GM21526 (cell line): ENCODE measurements around the gene RASEF.
"Not testable (repeated sequence)": the region's sequence is repeated elsewhere in the genome, so short reads cannot be mapped to it uniquely, and the experiment has no call there.

Source experiments
- ATAC-seq: cut with Tn5 transposase; IDR thresholded peaks from one replicate; pipeline ENCODE4 v1.9.1; 2021; ENCODE audit warnings: moderate library complexity; ENCODE audit not compliant: unreplicated experiment, low FRiP score

The RASEF gene

DNA sequence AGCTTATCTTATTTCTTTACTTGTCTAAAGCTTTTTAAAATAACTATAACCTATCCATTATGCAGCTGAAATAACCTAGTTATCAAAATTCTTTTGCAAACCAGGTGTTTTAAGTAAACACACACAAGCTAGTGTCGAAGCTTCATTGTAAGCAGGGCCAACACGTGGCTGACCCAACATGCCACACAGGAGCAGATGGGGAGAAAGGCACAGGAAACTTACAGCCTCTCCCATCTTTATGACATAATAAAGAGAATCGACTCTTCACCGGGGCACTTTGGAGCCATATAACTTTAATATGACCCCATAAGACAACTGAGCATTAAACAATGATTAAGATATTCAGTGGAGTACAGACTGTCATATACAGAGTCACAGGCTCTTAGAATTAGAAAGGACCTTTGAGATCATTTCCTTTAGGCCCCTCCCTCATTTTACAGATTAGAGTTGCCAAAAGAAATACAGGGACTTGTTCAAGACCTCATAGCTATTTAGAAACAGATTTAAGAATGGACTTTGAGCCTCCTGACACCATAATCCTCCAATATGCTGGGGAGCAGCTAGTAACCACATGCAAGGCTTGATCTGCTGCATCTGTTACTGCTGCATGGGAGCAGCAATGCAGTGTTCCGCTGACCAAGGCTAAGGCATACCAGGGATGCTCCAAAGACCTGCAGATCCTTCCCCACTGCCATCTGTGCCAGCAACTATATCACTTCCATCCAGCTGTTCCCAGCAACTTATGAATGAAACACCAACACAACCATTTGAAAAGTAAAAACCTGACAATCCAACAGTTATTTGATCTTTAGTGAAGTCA lies 75.4 kb downstream of the RASEF start:
- no peak for ATAC-seq

DNA sequence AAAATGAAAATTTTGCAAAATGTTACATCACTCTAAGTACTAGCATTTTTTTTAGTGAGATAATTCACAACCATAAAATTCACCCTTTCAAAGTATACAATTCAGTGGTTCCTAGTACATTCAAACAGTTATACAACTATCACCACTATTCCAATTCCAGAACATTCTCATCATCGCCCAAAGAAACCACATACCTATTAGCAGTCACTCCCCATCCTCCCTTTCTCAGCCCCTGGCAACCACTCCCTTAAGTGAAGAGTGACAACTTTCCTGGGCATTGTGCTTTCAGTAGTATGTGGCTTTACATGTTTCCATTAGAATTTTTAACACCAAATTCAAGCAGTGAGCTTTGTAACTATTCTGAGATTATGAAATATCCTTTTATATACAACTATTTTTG lies 81.4 kb downstream of the RASEF start:
- no peak for ATAC-seq

- no peak for ATAC-seq
Observed at GRCh38 chr9:82975176-82975575, 87.8 kb downstream of the RASEF start.

DNA sequence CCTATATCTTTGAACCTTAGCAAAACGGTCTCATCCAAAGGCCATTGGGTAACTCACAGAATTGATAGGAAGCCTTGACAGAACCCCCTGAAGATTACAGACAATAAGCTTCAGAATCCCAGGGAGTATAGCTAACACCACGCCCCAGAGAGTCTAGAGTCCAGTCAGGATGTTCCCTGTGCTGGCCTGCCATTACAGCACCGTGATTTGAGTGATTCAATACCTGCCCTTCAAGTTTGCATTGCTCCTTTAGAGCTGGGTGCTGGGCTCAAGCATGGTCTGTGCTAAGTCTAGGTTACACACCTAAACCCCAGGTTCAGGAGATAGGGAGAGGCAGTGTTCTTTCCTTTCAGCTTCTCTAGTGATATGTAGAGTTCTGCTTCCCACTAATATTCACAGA lies 90.5 kb downstream of the RASEF start:
- no peak for ATAC-seq

DNA sequence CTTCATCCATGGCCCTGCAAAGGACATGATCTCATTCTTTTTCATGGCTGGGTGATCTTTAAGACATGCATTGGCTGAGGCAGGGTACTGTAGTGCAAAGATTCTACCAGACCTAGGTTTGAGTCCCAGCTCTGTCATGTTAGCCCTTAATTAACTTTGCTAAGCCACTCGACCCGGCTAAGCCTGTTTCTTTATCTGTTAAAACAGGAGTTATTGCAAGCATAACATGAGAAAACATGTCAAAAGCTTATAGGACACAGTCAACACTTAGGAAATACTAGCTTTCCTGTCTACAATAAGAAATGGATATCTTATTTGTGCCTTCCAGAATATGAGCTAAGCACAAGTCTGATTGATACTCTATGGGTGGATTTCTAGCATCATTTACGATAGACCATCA lies 92.6 kb downstream of the RASEF start:
- no peak for ATAC-seq

GRCh38 chr9:82969291-82969690 lies 93.7 kb downstream of the RASEF start:
- no peak for ATAC-seq

DNA sequence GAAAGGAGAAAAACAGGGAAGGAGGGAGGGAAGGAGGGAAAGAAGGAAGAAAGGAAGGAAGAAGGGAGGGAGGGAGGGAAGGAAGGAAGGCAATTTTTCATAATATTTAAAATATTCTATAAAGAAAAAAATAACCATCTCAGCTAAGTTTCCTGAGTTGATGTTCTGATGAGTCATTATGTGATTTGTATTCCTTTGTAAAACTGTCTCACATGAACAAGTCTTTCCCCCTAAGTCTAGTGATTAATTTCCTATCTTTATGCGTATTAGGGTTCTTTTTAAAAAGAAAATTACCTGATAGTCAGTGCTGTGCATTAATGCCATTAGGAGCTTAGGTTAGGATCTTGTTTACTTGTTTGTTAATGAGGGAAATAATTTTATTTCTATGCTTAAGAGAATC lies 94.1 kb downstream of the RASEF start:
- ATAC-seq, result no peak

- no peak for ATAC-seq
Observed at GRCh38 chr9:82968388-82968787, 94.6 kb downstream of the RASEF start.

GRCh38 chr9:82961504-82962125 lies 101.3 kb downstream of the RASEF start:
- ATAC-seq, result peak; percentile 92

DNA sequence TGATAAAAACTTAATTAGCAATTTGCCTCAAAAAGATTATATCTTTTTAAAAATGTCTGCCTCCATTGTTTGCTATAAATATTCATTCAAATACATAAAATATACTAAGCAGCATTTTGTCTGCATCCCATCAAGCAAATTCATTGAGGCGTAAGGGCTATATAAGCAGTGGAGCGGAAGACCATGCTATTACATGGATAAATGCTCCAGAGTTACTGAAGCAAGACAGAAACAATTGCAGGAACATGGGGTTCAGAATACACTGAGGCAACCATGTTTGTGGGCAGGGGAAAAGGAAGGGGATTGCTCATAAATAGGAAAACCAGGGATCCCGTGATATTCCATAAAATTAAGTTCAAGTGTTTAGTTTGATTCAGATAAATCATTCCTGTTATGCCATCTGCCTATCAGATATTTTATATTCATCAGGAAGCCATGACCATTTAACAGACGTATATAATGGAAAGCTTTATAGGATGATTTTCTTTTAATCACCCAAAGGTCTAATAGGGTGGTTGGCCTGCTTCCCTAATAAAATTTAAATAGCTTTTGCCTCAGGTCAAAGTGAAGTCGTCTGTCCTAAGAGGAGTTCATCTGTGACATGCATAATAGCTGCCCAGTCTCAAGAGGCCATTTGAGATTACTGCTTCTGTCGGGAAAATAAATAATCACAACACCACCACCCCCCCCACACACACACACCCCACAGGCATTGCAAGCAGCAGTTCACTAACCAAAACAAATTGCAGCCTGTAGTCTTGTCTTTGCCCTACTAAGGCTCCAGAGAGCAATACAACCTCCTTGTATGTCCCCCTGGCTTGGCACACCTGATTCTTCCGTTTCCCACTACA lies 105.2 kb downstream of the RASEF start:
- ATAC-seq, result no peak

- no peak for ATAC-seq
Observed at GRCh38 chr9:82949203-82949602, 113.7 kb downstream of the RASEF start.

GRCh38 chr9:82940376-82940775 lies 122.6 kb downstream of the RASEF start:
- no peak for ATAC-seq

GRCh38 chr9:82939451-82939850 lies 123.5 kb downstream of the RASEF start:
- no peak for ATAC-seq

DNA sequence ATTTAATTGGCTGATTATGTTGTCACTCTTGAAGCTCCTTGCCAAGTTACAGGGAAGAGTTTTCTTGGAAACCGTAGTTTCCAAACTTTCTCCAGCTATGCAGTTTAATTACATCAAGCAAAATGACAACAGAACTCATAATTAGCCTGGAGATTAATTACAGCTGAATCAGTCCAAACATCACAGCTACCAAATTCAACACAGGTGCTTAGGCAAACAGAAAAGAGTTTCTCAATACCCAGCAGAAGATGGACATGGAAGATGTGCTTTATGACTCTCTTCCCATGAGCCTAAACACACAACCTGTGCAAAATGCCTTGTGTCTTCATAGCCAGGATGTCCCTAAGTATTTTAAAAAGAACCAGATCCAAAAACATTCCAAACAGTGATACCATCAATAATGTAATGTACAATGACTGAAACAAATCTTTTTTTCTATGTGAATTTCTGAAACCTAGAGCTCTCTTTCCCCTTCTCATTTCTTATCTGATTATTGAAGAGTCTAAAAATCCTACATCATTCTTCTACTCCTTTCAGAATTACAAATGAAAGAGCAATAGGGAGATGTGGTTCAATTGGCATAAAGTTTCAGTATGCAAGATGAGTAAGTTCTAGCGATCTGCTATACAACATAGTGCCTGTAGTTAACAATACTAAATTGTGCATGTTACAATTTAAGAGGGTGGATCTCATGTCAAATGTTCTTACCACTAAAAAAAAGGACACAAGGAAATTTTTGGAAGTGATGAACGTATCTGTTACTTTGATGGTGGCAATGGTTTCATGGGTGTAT lies 124.3 kb downstream of the RASEF start:
- no peak for ATAC-seq

GRCh38 chr9:82936561-82936960 lies 126.4 kb downstream of the RASEF start:
- ATAC-seq, result not testable (repeated sequence)

- no peak for ATAC-seq
Observed at GRCh38 chr9:82934949-82935348, 128.0 kb downstream of the RASEF start.

DNA sequence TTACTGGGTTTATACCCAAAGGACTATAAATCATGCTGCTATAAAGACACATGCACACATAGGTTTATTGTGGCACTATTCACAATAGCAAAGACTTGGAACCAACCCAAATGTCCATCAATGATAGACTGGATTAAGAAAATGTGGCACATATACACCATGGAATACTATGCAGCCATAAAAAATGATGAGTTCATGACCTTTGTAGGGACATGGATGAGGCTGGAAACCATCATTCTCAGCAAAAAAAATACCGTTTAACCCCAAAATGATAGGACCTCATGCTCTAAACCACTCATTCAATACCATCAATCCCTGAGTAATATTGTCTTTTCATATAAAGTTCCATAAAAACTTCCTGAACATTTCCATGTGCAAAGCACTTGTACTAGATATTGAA lies 128.9 kb downstream of the RASEF start:
- ATAC-seq, result not testable (repeated sequence)

DNA sequence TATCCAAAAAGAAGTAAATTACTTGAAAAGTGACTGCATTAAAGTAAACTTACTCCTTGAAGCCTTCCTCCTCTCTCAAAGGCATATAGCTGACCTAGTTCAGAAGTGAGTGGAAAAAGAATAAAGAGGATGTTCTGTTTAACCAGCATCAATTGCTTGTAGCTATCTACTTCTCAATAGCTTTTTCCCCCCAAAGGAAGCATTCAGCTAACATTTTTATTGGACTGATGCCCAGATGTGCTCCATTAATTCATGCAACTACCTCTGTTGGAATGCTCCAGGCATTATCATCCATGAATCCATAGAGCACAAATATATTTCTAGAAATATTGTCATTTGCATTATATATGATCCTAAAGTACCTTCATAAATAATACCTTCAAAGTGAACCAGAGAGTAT lies 132.8 kb downstream of the RASEF start:
- no peak for ATAC-seq
